Large intestine (tissue), 3 donors: ENCODE data around the gene GNAZ. TPM values are rescaled to one million over a fixed set of nuclear protein-coding genes. Genes with fewer than 3 reads are reported as not detected.

ENCODE experiments used
- DNase-seq, 2 donors: peaks; one replicate each; pipeline versions ENCODE4 v3.0.0 to v3.0.0-alpha.2; 2013
- H3K27ac ChIP-seq: one replicate; pipeline ENCODE4 v1.5.1; 2013; ENCODE audit warnings: low read length
- H3K27me3 ChIP-seq: 2 replicates; pipeline ENCODE4 v1.6.1; 2013; ENCODE audit warnings: low read length; ENCODE audit not compliant: control insufficient read depth, insufficient read depth
- H3K36me3 ChIP-seq: 2 replicates; pipeline ENCODE4 v1.6.1; 2013; ENCODE audit warnings: low read length; ENCODE audit not compliant: control insufficient read depth, insufficient read depth
- H3K4me1 ChIP-seq: one replicate; pipeline ENCODE4 v1.6.1; 2013; ENCODE audit warnings: low read length; ENCODE audit not compliant: control insufficient read depth, insufficient read depth
- H3K4me3 ChIP-seq: one replicate; pipeline ENCODE4 v1.5.1; 2013; ENCODE audit warnings: low read length
- H3K9me3 ChIP-seq: one replicate; pipeline ENCODE4 v1.6.1; 2013; ENCODE audit warnings: mild to moderate bottlenecking, low read depth, low read length, moderate library complexity; ENCODE audit not compliant: control insufficient read depth
- WGBS: methylation state at CpG from one replicate; pipeline ENCODE4 v1.1.5; 2013; ENCODE audit warnings: low lambda C conversion rate; ENCODE audit not compliant: insufficient coverage; 5-methylcytosine and 5-hydroxymethylcytosine counted together
- polyA plus RNA-seq: library from polyadenylated mRNA; unstranded; fragments of 120-200 nt; gene quantifications from one replicate; pipeline ENCODE4 v1.2.1, GENCODE V29; 2013

The GNAZ gene
- polyA plus RNA-seq, 1 donor = 4.6 TPM

DNA sequence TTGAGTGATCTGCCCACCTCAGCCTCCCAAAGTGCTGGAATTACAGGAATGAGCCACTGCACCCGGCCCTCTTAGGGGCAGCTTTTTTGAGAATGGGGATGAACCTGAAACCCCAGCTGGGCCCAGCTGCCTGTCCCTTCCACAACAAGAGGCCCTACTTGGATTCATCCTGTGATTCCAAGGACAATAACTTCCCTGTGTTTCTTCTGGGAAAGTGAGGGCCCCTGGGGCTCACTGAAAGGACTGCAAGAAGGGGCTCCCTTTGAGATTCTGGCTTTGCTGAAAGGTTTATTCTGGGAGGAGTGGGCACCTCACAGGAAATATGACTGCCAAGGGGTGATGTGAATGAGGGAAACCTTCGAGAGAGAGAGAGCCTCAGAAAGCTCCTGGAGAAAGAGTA lies 12.3 kb upstream of the GNAZ start:
- no CpG with 5 or more reads among the region's 2 CpGs for WGBS
- Histone ChIP-seq H3K36me3 (no peaks in the 10 kb centered on the region), H3K4me1 (no peaks in the 10 kb centered on the region), H3K27ac (no peak overlapping the region), H3K27me3 (no peaks in the 10 kb centered on the region), H3K9me3 (no peaks in the 10 kb centered on the region), H3K4me3 (no peak overlapping the region)
- no peak for DNase-seq

- no peak overlapping the region for H3K4me3 ChIP-seq
- DNase-seq = no peak
- no peaks in the 10 kb centered on the region for H3K27me3 ChIP-seq
- no peak overlapping the region for H3K27ac ChIP-seq
- H3K36me3 ChIP-seq = no peaks in the 10 kb centered on the region
- H3K9me3 ChIP-seq = no peaks in the 10 kb centered on the region
- H3K4me1 ChIP-seq = no peaks in the 10 kb centered on the region
- WGBS = no CpG with 5 or more reads among the region's 9 CpGs
Observed at GRCh38 chr22:23058481-23059283, 11.6 kb upstream of the GNAZ start.

DNA sequence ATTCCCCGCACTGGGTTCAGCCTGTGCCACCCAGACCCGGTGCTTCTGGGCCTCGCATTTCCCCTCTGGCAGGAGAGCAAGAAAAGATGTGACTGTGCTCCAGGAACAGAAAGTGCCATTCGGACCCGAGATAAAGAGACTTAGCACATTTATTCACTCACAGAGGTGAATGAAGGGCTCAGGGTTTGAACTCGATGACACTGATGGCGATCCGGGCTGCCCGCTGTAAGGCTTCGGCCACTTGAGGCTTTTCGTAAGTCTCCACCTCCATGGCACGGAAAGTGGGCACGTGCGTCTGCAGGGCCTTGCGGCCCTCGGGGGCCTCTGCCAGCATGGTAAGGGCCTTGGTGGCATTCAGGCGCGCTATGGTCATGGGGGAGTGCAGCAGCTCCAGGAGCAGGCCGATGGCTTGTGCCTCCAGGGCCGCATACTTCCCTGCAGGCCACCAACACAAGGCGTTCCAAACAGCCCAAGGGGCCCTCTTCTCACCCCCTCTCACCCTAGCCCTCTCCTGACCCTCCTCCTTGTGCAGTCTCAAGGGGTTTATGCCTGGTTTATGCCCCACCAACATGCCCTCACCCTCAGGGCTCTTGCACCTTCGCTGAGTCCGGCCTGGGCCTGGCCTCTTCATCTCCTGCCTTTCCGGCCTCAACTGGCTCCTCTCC lies 10.9 kb upstream of the GNAZ start:
- H3K27ac ChIP-seq = no peak overlapping the region
- H3K9me3 ChIP-seq = no peaks in the 10 kb centered on the region
- no CpG with 5 or more reads among the region's 24 CpGs for WGBS
- H3K36me3 ChIP-seq = no peaks in the 10 kb centered on the region
- H3K27me3 ChIP-seq = no peaks in the 10 kb centered on the region
- H3K4me3 ChIP-seq = no peak overlapping the region
- DNase-seq = no peak
- H3K4me1 ChIP-seq = no peaks in the 10 kb centered on the region

DNA sequence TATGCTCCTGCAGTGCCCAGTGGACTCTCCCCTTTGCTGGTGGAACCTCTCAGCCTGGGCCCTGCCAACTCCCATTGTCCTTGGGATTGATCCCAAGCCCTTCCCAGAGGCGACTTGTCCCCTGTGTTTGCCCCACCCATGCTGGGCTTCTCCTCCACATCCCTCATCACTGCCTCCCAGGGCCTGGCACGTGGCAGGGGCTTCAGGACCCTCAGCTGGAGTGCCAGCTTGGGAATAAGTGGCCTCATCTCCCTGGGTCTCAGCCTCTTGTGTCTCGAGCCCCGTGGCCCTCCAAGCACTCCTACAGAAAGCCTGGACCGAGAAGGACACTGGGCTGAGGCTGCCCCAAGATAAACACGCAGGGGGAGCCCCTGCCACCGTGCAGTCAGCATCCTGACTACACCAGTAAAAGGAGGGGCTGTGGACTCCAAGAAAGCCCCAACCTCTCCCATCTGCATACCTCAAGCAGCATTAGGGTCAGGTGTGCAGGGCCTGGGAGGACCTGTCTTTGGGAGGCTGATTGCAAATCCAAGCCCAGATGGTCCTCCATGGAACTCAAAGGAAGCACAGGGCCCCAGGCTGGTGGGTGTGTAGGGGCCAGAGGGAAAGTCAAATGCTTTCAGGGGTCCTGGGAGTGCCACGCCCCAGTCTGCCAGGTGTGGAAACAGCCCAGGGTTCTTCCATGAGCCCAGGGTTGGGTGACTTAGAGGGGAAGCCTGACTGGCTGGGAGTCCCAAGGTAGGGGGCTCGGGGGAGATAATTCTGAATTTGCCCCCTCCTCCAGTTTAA lies 9.5 kb upstream of the GNAZ start:
- WGBS = no CpG with 5 or more reads among the region's 9 CpGs
- Histone ChIP-seq H3K36me3 (no peaks in the 10 kb centered on the region), H3K4me1 (no peaks in the 10 kb centered on the region), H3K27ac (no peak overlapping the region), H3K4me3 (no peak overlapping the region), H3K27me3 (no peaks in the 10 kb centered on the region), H3K9me3 (no peaks in the 10 kb centered on the region)
- no peak for DNase-seq

DNA sequence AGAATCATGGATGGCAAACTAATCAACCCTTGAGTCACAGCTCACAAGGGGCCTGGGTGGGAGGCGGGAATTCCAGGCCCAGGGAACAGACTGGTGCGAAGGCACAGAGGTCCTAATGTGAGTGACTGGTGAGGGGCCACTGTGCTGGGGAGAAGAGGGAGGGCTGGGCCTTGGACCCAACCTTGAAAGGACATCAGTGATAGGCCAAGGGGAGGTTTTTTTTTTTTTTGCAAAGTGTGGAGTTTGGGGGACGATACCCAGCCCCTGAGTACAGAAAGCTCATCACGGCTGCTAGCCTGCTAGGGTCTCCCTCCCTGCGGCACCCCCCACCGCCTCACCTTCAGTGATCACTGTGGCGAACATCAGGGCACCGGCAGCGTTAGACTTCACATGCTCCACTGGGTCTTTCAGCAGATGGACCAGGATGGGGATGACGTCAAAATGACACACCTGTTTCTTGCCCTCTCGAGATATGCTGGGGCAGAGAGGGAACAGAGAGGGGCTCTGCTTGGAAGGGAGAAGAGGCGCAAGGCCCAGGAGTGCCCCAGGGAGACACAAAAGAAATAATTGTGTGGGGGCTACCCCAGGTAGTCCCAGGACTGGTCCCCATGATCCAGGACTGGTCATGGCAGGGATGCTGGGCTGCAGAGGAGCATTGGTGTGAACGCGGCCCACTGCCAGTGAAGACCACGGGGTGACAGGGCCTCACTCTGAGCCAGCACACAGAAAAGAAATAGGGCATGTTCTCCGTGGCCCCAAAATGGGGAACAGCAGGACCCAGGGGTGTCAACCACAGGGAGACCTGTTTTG lies 8.6 kb upstream of the GNAZ start:
- no peaks in the 10 kb centered on the region for H3K9me3 ChIP-seq
- no CpG with 5 or more reads among the region's 16 CpGs for WGBS
- DNase-seq = no peak
- no peaks in the 10 kb centered on the region for H3K27me3 ChIP-seq
- H3K4me1 ChIP-seq = no peaks in the 10 kb centered on the region
- H3K27ac ChIP-seq = no peak overlapping the region
- H3K4me3 ChIP-seq = no peak overlapping the region
- H3K36me3 ChIP-seq = no peaks in the 10 kb centered on the region

GRCh38 chr22:23062616-23063538 lies 7.4 kb upstream of the GNAZ start:
- no peaks in the 10 kb centered on the region for H3K36me3 ChIP-seq
- H3K27me3 ChIP-seq = no peaks in the 10 kb centered on the region
- H3K27ac ChIP-seq = no peak overlapping the region
- H3K9me3 ChIP-seq = no peaks in the 10 kb centered on the region
- no peak for DNase-seq
- no peak overlapping the region for H3K4me3 ChIP-seq
- H3K4me1 ChIP-seq = no peaks in the 10 kb centered on the region
- 100% methylated on average over 1 of the region's 12 CpGs for WGBS

DNA sequence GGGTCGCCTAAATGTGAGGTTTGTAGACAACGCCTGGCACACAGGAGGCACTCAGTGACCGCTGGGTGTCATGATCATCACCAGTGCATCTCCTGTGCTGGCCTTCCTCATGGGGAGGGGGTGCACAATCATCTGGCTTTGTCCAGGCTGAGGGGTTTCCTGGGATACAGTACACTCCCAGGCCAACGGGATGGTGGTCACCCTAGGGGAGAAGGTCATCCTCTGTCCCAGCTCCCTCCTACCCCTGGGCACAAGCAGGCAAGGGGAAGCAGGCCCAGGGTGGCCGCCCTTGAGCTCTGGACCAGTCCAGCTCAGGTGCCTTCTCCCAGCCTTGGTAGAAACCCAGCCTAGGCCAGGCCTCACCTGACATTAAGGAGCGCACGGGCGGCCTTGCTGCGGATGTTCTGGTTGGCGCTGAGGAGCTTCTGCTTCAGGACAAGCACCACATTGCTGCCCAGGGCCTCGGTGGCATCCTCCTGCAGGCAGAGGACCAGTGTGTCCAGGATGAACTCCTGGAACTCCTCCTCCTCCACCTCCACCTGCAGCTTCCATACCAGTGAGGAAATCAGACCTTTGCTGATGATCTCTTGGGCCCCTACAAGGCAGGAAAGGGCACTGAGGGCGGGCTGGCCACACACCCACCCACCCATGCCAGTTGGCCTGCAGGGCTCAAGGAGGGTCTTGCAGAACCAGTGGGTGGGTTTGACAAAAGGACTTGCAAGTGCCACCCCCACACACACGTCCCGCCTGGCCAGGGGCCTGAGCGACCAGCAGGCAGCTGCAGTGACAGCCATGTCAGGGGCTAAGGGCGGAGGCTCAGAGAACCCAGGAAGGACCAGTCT lies 6.6 kb upstream of the GNAZ start:
- Histone ChIP-seq H3K27ac (no peak overlapping the region), H3K36me3 (no peaks in the 10 kb centered on the region), H3K4me1 (no peaks in the 10 kb centered on the region), H3K4me3 (no peak overlapping the region), H3K27me3 (peaks cover 2% of the 10 kb centered on the region), H3K9me3 (no peaks in the 10 kb centered on the region)
- no CpG with 5 or more reads among the region's 16 CpGs for whole genome bisulfite sequencing
- DNase-seq = no peak

DNA sequence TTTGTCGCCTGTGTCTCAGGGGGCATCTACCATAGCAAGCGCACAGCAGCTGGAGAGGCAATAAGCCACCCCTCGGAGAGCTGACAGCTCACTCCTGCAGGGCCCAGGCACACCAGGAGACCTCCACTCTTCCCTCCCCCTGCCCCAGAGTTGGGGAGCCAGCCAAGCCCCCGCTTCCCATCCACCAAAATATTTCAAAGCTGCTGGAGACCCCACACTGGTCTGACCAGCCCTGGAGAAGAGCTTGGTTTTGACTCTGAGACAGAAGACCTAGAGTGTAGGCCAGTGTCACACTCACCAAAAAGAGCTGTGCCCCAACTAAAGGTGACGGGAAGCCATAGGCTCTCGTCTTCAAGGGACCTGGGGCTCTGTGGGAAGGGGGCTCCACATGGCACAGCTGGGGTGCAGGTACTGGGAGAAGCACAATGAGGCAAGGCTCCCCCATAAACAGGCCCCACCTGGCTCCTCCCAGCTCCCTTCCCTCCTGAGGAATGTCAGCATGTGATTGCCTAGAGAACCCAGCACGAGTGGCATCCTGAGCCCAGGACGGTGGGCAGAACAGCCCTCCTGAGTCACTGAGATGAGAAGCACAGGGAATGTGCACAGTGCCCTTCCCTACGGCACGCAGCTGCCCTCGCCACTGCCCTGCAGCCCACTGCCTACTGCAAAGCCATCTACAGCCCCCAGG lies 5.8 kb upstream of the GNAZ start:
- H3K27ac ChIP-seq = no peak overlapping the region
- no peaks in the 10 kb centered on the region for H3K9me3 ChIP-seq
- H3K27me3 ChIP-seq = peaks cover 9% of the 10 kb centered on the region
- H3K4me3 ChIP-seq = no peak overlapping the region
- no CpG with 5 or more reads among the region's 11 CpGs for WGBS
- H3K4me1 ChIP-seq = no peaks in the 10 kb centered on the region
- H3K36me3 ChIP-seq = no peaks in the 10 kb centered on the region
- DNase-seq = no peak
